MCF 10A (cell line): ENCODE measurements around the gene PFDN2. TPM values are rescaled to one million over a fixed set of nuclear protein-coding genes. Genes with fewer than 3 reads are reported as not detected.

ENCODE experiments used
- BruUV-seq: library from RNA; stranded (reverse); fragments of 400-500 nt; replicated peaks from 2 replicates; lab custom pipeline; 2021; lab: Mats Ljungman, UMichigan
- CTCF ChIA-PET: fragments of 300-600 bp; sonication (Branson Sonifier 250); formaldehyde crosslinking; extraction: SDS; loops from one replicate; lab custom pipeline; 2021; ENCODE audit warnings: antibody characterized with exemption, inconsistent platforms; lab: Yijun Ruan, JAX
- POLR2A ChIA-PET: fragments of 300-600, 350-650 bp; sonication (Branson Sonifier 250); formaldehyde crosslinking; extraction: SDS; loops from one replicate; lab custom pipeline; 2020; ENCODE audit warnings: antibody characterized with exemption, inconsistent platforms; lab: Yijun Ruan, JAX
- DNase-seq: peaks from one replicate; pipeline ENCODE4 v3.0.0-alpha.2; 2018; ENCODE audit not compliant: unreplicated experiment
- H3K27ac Mint-ChIP-seq: one replicate; pipeline ENCODE4 v1.8.0; 2022; ENCODE audit warnings: mild to moderate bottlenecking, low read depth, mixed read lengths; ENCODE audit not compliant: unreplicated experiment
- H3K27me3 Mint-ChIP-seq: one replicate; pipeline ENCODE4 v1.8.0; 2022; ENCODE audit warnings: mixed read lengths; ENCODE audit not compliant: insufficient read depth, unreplicated experiment
- H3K36me3 Mint-ChIP-seq: one replicate; pipeline ENCODE4 v1.8.0; 2022; ENCODE audit warnings: mild to moderate bottlenecking, moderate library complexity, mixed read lengths; ENCODE audit not compliant: insufficient read depth, unreplicated experiment
- H3K4me1 Mint-ChIP-seq: one replicate; pipeline ENCODE4 v1.8.0; 2022; ENCODE audit warnings: mixed read lengths; ENCODE audit not compliant: insufficient read depth, unreplicated experiment
- H3K4me3 Mint-ChIP-seq: one replicate; pipeline ENCODE4 v1.8.0; 2022; ENCODE audit warnings: mild to moderate bottlenecking, moderate library complexity, mixed read lengths; ENCODE audit not compliant: unreplicated experiment
- H3K9me3 Mint-ChIP-seq: one replicate; pipeline ENCODE4 v1.8.0; 2022; ENCODE audit warnings: mixed read lengths; ENCODE audit not compliant: unreplicated experiment
- intact Hi-C: fragments of 100-400 bp; cut with micrococcal nuclease; formaldehyde crosslinking; loops from 2 replicates; pipeline ENCODE4 v1.14.1; 2022
- total RNA-seq: library from RNA; stranded (reverse); gene quantifications from 2 replicates; pipeline ENCODE4 v1.2.3, GENCODE V29; 2022
- TF ChIP-seq, protein P1 (sequence below): fragments of 200-600 bp; IDR thresholded peaks from one replicate; pipeline ENCODE4 v1.8.0; 2022; ENCODE audit warnings: antibody characterized with exemption, mild to moderate bottlenecking; ENCODE audit not compliant: unreplicated experiment

The PFDN2 gene
- total RNA-seq, 1 experiment from 2014 or later: 514 TPM

DNA sequence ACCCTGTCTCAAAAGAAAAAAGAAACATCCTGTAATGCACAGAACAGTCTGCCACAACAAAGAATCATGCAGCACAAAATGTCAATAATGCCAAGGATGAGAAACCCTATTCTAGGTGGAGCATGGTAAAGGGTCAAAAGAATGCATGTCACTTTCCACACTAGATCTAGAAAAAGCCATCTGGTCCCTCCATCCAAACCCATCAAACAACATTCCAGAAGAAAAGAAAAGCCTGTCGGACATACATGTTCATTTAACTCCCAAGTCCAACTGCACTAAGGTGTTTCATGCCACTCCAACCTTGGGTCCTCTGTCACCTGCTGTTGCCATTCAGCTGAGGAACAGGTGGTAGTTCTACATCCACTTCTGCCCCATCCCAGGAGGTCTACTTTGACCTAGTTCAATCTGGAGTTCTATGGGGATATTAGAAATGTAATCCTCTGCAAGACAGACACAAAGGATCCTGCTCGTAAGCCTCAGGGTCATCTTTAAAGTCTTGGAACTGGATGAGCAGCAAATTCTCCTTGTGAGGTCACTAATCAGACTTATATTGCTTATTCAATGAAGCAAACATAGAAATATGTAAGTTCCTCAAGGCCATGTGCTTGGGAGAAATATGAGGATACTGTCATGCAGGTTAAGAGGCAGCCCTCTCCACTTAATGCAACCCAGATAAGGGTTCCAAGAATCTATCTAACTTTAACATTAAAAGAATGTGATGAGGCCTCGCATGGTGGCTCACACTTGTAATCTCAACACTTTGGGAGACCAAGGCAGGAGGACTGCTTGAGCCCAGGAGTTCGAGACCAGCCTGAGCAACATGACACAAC is 11.0 kb upstream of the PFDN2 start:
- intact Hi-C loops: no loop called here
- peaks cover 65% of the 10 kb centered on the region for H3K36me3 Mint-ChIP-seq
- no peak overlapping the region for H3K4me3 Mint-ChIP-seq
- no peak for DNase-seq
- ChIA-PET POLR2A (interaction anchor here (0.6 to 10.3 kb wide), 2 partner anchors 97 to 109 kb away, joined by 3 to 101 read pairs; partner anchors contain the start of genes F11R and TOMM40L), CTCF (interaction anchor here (1.5 kb wide), 1 partner anchor 131 kb away, joined by 5 read pairs; no protein-coding TSS in a partner anchor)
- H3K27me3 Mint-ChIP-seq: no peaks in the 10 kb centered on the region
- TF ChIP-seq, protein P1, sequence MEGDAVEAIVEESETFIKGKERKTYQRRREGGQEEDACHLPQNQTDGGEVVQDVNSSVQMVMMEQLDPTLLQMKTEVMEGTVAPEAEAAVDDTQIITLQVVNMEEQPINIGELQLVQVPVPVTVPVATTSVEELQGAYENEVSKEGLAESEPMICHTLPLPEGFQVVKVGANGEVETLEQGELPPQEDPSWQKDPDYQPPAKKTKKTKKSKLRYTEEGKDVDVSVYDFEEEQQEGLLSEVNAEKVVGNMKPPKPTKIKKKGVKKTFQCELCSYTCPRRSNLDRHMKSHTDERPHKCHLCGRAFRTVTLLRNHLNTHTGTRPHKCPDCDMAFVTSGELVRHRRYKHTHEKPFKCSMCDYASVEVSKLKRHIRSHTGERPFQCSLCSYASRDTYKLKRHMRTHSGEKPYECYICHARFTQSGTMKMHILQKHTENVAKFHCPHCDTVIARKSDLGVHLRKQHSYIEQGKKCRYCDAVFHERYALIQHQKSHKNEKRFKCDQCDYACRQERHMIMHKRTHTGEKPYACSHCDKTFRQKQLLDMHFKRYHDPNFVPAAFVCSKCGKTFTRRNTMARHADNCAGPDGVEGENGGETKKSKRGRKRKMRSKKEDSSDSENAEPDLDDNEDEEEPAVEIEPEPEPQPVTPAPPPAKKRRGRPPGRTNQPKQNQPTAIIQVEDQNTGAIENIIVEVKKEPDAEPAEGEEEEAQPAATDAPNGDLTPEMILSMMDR: no peak
- no TSS peak for BruUV-seq
- no peaks in the 10 kb centered on the region for H3K9me3 Mint-ChIP-seq
- H3K4me1 Mint-ChIP-seq: peaks cover 29% of the 10 kb centered on the region
- no peak overlapping the region for H3K27ac Mint-ChIP-seq

GRCh38 chr1:161127649-161128048 is 9.8 kb upstream of the PFDN2 start:
- BruUV-seq: no TSS peak
- no peak for DNase-seq
- H3K4me1 Mint-ChIP-seq: peaks cover 29% of the 10 kb centered on the region
- H3K9me3 Mint-ChIP-seq: no peaks in the 10 kb centered on the region
- intact Hi-C loops: no loop called here
- H3K36me3 Mint-ChIP-seq: peaks cover 77% of the 10 kb centered on the region
- TF ChIP-seq, protein P1: no peak
- POLR2A ChIA-PET: interaction anchor here (0.6 to 2.1 kb wide), 4 partner anchors 82 to 389 kb away, joined by 3 to 8 read pairs (median 4); partner anchors contain the start of genes F11R and USF1
- no peaks in the 10 kb centered on the region for H3K27me3 Mint-ChIP-seq
- CTCF ChIA-PET: interaction anchor here (0.6 to 1.5 kb wide), 6 partner anchors 11 to 176 kb away, joined by 3 to 7 read pairs (median 4); no protein-coding TSS in a partner anchor
- H3K4me3 Mint-ChIP-seq: no peak overlapping the region
- no peak overlapping the region for H3K27ac Mint-ChIP-seq

DNA sequence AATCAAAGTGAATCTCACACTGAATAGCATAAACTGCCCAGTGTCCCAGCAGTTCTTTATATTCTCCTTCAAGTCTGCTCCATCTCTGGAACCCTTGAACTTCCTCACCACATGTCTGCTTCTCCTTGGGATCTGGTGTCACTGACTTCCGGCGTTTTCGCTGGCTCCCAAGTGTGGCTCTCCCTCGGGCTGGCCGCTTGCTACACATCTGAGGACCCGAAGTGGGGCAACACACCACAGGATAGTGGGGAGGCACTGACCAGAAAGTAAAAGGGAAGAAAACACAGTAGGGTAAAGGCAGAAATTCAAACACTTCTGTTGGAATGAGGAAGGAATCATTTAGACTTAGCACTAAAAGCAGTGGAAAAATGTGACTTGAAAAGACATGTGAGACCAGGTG is 5.1 kb upstream of the PFDN2 start:
- TF ChIP-seq, protein P1: no peak
- H3K4me1 Mint-ChIP-seq: peaks cover 35% of the 10 kb centered on the region
- peaks cover 90% of the 10 kb centered on the region for H3K36me3 Mint-ChIP-seq
- no TSS peak for BruUV-seq
- no peaks in the 10 kb centered on the region for H3K27me3 Mint-ChIP-seq
- no peak overlapping the region for H3K4me3 Mint-ChIP-seq
- peak overlapping the region; percentile 36 for H3K27ac Mint-ChIP-seq
- ChIA-PET POLR2A (interaction anchor here (0.9 to 1.8 kb wide), 3 partner anchors 9 to 171 kb away, joined by 3 to 5 read pairs (median 4); partner anchors contain the start of gene USF1), CTCF (interaction anchor here (1.3 kb wide), 1 partner anchor 9 kb away, joined by 4 read pairs; the partner anchor contains the start of gene DEDD)
- DNase-seq: no peak
- intact Hi-C loops: no loop called here
- H3K9me3 Mint-ChIP-seq: no peaks in the 10 kb centered on the region

DNA sequence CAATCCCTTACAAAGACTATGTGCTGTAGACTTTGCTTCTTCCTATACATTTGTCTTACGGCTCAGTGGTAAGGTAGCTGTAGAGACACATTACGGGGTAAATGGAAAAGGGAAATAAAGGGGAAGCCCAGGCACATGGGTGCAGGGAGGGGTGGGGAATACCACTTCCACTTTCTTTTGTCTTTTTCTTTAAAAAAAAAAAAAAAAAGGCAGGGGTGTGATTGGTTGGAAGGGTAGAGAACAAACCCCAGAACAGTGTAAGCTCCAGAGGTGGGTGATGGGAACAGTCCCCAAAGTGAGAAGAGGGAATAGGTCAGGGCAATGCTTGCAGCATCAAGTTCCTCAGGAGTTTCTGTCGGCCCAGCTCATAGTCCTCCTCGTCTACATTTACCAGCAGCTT is 4.0 kb upstream of the PFDN2 start:
- ChIA-PET POLR2A (interaction anchor here (0.6 to 2.2 kb wide), 11 partner anchors 8 to 170 kb away, joined by 3 to 17 read pairs (median 4); partner anchors contain the start of genes F11R and USF1), CTCF (interaction anchor here (0.6 to 1.5 kb wide), 16 partner anchors 11 to 287 kb away, joined by 3 to 5 read pairs (median 3); partner anchors contain the start of genes DEDD and USF1)
- DNase-seq: no peak
- Mint-ChIP-seq H3K4me1 (peaks cover 29% of the 10 kb centered on the region), H3K4me3 (no peak overlapping the region), H3K27ac (no peak overlapping the region), H3K27me3 (no peaks in the 10 kb centered on the region), H3K36me3 (peaks cover 85% of the 10 kb centered on the region), H3K9me3 (no peaks in the 10 kb centered on the region)
- intact Hi-C loops: no loop called here
- no TSS peak for BruUV-seq
- TF ChIP-seq, protein P1: no peak
